GM12875 (cell line): ENCODE measurements around the gene ZNF451.
"Not testable (repeated sequence)": the region's sequence is repeated elsewhere in the genome, so short reads cannot be mapped to it uniquely, and the experiment has no call there.

Experiments used
- H3K4me3 ChIP-seq: one replicate; pipeline ENCODE4 v1.5.1; 2011; ENCODE audit warnings: low read depth, low read length, control low read depth
- CTCF ChIP-seq: IDR thresholded peaks from 2 replicates; pipeline ENCODE4 v1.5.1; 2011; ENCODE audit warnings: low read depth, mild to moderate bottlenecking, control low read depth, inconsistent platforms, low read length, moderate library complexity, borderline replicate concordance; ENCODE audit not compliant: insufficient read depth

Gene ZNF451

DNA sequence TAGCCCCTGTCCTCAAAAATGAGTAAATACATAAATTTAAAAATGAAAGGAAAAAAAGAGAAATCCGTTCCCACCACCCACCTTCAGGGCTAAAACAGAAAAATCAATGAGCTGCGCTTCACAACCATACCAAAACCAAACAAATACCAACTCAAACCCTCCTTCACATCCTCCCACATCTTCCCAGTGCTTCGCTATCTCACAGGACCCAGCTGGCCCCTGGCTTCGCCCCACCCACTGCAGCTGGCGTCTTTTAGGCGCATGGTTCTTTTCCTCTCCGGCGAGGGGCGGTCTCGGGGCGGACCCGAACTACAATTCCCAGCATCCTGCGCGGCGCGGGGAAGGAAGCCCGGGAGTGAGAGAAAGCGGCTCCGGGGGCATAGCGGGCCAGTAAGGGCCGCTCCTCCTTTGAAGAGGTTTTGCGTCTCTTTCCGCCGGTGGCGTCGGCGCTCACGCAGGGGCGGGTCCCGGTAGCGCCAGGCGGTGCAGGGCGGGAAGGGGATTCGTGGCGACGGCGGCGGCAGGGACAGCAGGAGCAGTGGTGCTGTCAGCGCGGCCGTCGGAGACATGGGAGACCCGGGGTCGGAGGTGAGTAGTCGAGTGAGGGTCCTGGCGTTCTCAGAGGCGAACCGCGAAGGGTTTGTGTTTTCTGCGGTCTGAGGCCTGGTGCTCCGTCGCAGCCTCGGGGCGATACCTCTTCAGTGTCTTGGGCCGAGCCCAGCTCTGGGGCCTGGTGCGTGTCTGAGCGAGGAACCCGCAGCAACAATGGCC is at the start of gene ZNF451:
ZNF451 (plus strand) TSS at position 502 of the 771 bp plus-strand sequence; CDS start at position 568, 66 bp downstream.
- no peak for TF ChIP-seq CTCF
- peak within 1 kb of the TSS; percentile 58 for H3K4me3 ChIP-seq

DNA sequence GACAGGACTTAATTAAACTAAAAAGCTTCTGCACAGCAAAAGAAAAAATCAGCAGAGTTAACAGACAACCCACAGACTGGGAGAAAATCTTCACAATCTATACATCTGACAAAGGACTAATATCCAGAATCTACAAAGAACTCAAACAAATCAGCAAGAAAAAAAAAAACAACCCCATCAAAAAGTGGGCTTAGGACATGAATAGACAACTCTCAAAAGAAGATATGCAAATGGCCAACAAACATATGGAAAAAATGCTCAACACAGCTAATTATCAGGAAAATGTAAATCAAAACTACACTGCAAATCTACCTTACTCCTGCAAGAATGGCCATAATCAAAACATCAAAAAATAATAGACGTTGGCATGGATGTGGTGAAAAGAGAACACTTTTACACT is 45.9 kb upstream of the ZNF451 start:
- H3K4me3 ChIP-seq: not testable (repeated sequence)

- no peak for TF ChIP-seq CTCF
- no peak overlapping the region for H3K4me3 ChIP-seq
Observed at GRCh38 chr6:57044568-57044967, 45.4 kb upstream of the ZNF451 start.

- peak within 1 kb of the TSS; percentile 51 for H3K4me3 ChIP-seq
Observed at GRCh38 chr6:57046332-57047256, 43.4 kb upstream of the ZNF451 start, which contains the start of gene KIAA1586. KIAA1586 (plus strand) TSS chr6:57046693; CDS start chr6:57046756, 63 bp downstream.

DNA sequence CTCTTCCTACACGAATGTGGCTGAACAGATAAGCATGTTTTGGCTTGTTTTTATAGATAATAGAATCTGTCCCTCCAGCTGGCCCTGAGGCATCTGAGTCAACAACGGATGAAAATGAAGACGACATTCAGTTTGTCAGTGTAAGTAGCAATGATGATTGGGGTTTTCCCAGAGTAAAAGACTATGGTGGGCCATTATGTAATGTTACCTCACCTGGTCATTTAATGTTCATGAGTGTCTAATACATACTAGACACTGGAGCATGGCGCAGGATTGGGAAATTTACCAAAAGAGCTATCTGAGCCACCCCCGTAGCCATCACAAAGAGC is 42.8 kb upstream of the ZNF451 start:
- not testable (repeated sequence) for H3K4me3 ChIP-seq

- not testable (repeated sequence) for H3K4me3 ChIP-seq
Observed at GRCh38 chr6:57047859-57048258, 42.1 kb upstream of the ZNF451 start.

DNA sequence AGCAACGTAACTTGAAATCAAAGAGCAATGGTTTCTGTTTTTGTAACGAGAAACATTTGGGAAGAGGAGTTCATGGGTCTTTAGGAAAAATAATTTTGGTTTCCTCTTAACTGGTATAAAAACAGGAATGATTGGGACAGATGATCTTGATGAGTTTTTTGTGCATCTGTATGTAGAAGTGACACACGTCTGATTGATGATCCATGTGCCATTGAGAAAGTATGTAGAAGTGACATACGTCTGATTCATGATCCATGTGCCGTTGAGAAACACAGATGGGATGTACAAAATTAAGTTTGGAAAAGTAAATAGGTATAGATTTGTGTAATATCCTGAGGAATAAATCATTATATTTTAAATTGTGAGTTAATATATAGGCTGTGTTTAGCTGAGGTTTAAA is 41.4 kb upstream of the ZNF451 start:
- no peak overlapping the region for H3K4me3 ChIP-seq
- TF ChIP-seq CTCF: no peak

GRCh38 chr6:57063847-57064246 is 26.1 kb upstream of the ZNF451 start:
- TF ChIP-seq CTCF: no peak

DNA sequence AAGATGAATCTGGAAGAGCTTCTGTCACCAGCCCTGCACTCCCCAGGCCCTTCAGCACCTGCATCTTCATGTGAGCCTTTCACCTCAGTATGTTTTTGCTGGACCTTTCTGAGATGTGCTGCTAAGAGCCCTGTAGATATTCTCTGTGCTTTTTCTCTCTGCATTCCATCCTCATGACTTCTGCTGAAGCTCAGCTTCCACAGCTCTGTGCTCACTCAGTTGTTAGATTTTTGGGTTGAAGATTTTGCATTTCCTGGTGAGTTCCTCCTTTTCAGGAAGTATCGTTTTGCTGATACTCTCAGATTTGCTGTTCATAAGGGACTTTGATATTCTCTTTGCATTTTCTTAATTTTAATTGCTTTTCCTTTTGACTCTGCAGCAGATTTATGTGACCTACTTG is 25.2 kb upstream of the ZNF451 start:
- no peak for TF ChIP-seq CTCF
- no peak overlapping the region for H3K4me3 ChIP-seq

More at GRCh38 chr6:57063847-57064246, 26.1 kb upstream of the ZNF451 start:
- H3K4me3 ChIP-seq: no peak overlapping the region
